A673 (cell line): ENCODE data around the gene WDR19. TPM values are rescaled to one million over a fixed set of nuclear protein-coding genes. Genes with fewer than 3 reads are reported as not detected.

Experiments
- BruUV-seq: library from RNA; stranded (reverse); fragments of 400-500 nt; replicated peaks from 2 replicates; lab custom pipeline; 2021; lab: Mats Ljungman, UMichigan
- CTCF ChIA-PET: fragments of 300-600 bp; sonication (Branson Sonifier 250); formaldehyde crosslinking; loops from one replicate; lab custom pipeline; 2022; ENCODE audit warnings: antibody characterized with exemption; lab: Charles Lee
- POLR2A ChIA-PET: fragments of 300-600 bp; sonication (Branson Sonifier 250); formaldehyde crosslinking; loops from one replicate; lab custom pipeline; 2022; ENCODE audit warnings: antibody characterized with exemption; ENCODE audit not compliant: low non-redundant PET; lab: Charles Lee
- DNase-seq: peaks from one replicate; pipeline ENCODE4 v3.0.0-alpha.2; 2015; ENCODE audit warnings: low spot score
- H3K27ac ChIP-seq: fragments of 200-600 bp; sonication (generic); 2 replicates; pipeline ENCODE4 v1.5.1; 2016; ENCODE audit warnings: mixed run types, low read depth, mild to moderate bottlenecking, mixed read lengths, antibody characterized with exemption, low read length; ENCODE audit not compliant: poor library complexity, severe bottlenecking
- H3K27me3 ChIP-seq: fragments of 200-600 bp; sonication (generic); replicated peaks from 2 replicates; pipeline ENCODE4 v1.6.1; 2017; ENCODE audit warnings: mixed run types, low read depth, mild to moderate bottlenecking, mixed read lengths, antibody characterized with exemption, low read length; ENCODE audit not compliant: insufficient read depth, poor library complexity
- H3K36me3 ChIP-seq: fragments of 200-600 bp; sonication (generic); 2 replicates; pipeline ENCODE4 v1.6.1; 2016; ENCODE audit warnings: mixed run types, mild to moderate bottlenecking, mixed read lengths, antibody characterized with exemption, low read length; ENCODE audit not compliant: insufficient read depth, poor library complexity, severe bottlenecking
- H3K4me1 ChIP-seq: fragments of 200-600 bp; sonication (generic); 2 replicates; pipeline ENCODE4 v1.6.1; 2017; ENCODE audit warnings: mixed run types, mild to moderate bottlenecking, mixed read lengths, antibody characterized with exemption, low read length; ENCODE audit not compliant: insufficient read depth, poor library complexity, severe bottlenecking
- H3K4me3 ChIP-seq: fragments of 200-600 bp; sonication (generic); 2 replicates; pipeline ENCODE4 v1.5.1; 2016; ENCODE audit warnings: low read depth, mixed run types, mild to moderate bottlenecking, mixed read lengths, low read length; ENCODE audit not compliant: poor library complexity, severe bottlenecking
- H3K9me3 ChIP-seq: fragments of 200-600 bp; sonication (generic); 2 replicates; pipeline ENCODE4 v1.6.1; 2016; ENCODE audit warnings: mixed run types, low read depth, mild to moderate bottlenecking, mixed read lengths, antibody characterized with exemption, low read length; ENCODE audit not compliant: poor library complexity, severe bottlenecking
- CTCF ChIP-seq: fragments of 300-800, 200-600 bp; sonication (generic); conservative IDR thresholded peaks from 2 replicates; pipeline ENCODE4 v1.5.1; 2017; ENCODE audit warnings: low read depth, mild to moderate bottlenecking, antibody characterized with exemption, low read length, moderate library complexity, mixed read lengths
- EZH2 ChIP-seq: fragments of 200-600 bp; sonication (generic); IDR thresholded peaks from 2 replicates; pipeline ENCODE4 v1.6.1; 2017; ENCODE audit warnings: borderline replicate concordance, low read depth, mild to moderate bottlenecking, mixed read lengths, antibody characterized with exemption, low read length; ENCODE audit not compliant: poor library complexity, severe bottlenecking
- intact Hi-C: fragments of 100-400 bp; cut with micrococcal nuclease; formaldehyde crosslinking; loops from one replicate; pipeline ENCODE4 v1.10.0; 2022; ENCODE audit not compliant: unreplicated experiment
- total RNA-seq: library from RNA; stranded (reverse); gene quantifications from 2 replicates; pipeline ENCODE4 v1.2.3, GENCODE V29; 2021

Gene WDR19
- total RNA-seq, 1 experiment from 2014 or later: 33.7 TPM

- peaks cover 20% of the 10 kb centered on the region for H3K36me3 ChIP-seq
- no peak overlapping the region for H3K27ac ChIP-seq
- DNase-seq: no peak
- no TSS peak for BruUV-seq
- POLR2A ChIA-PET: interaction anchor here (0.7 kb wide), 1 partner anchor 88 kb away, joined by 5 read pairs; no protein-coding TSS in a partner anchor
- H3K4me3 ChIP-seq: no peak overlapping the region
- H3K9me3 ChIP-seq: no peaks in the 10 kb centered on the region
- H3K27me3 ChIP-seq: no peaks in the 10 kb centered on the region
- TF ChIP-seq CTCF (no peak), EZH2 (no peak)
- H3K4me1 ChIP-seq: no peaks in the 10 kb centered on the region
- intact Hi-C loops: no loop called here
- CTCF ChIA-PET: no interaction called here
Measured at GRCh38 chr4:39330353-39330752, 148.0 kb downstream of the WDR19 start.

- H3K27ac ChIP-seq: no peak overlapping the region
- no peaks in the 10 kb centered on the region for H3K9me3 ChIP-seq
- CTCF ChIA-PET: no interaction called here
- no peak overlapping the region for H3K4me3 ChIP-seq
- intact Hi-C loops: no loop called here
- POLR2A ChIA-PET: no interaction called here
- no TSS peak for BruUV-seq
- no peak for TF ChIP-seq CTCF
- TF ChIP-seq EZH2: no peak
- DNase-seq: no peak
- H3K36me3 ChIP-seq: peaks cover 14% of the 10 kb centered on the region
- no peaks in the 10 kb centered on the region for H3K4me1 ChIP-seq
- no peaks in the 10 kb centered on the region for H3K27me3 ChIP-seq
Measured at GRCh38 chr4:39331191-39331590, 148.9 kb downstream of the WDR19 start.

Other genes starting within 250 kb of the WDR19 start
- not detected in 2 replicates for gene TMEM156, start 150.1 kb upstream of the WDR19 start, total RNA-seq
- gene KLHL5, start 120.3 kb upstream of the WDR19 start, total RNA-seq: 21.6 and 29.3 TPM in 2 replicates
- gene RFC1, start 183.8 kb downstream of the WDR19 start, total RNA-seq: 71.8 and 76.0 TPM in 2 replicates
- not detected in 2 replicates for gene KLB, start 224.4 kb downstream of the WDR19 start, total RNA-seq